Measurements from ENCODE around the gene TRPC4AP.

DNA sequence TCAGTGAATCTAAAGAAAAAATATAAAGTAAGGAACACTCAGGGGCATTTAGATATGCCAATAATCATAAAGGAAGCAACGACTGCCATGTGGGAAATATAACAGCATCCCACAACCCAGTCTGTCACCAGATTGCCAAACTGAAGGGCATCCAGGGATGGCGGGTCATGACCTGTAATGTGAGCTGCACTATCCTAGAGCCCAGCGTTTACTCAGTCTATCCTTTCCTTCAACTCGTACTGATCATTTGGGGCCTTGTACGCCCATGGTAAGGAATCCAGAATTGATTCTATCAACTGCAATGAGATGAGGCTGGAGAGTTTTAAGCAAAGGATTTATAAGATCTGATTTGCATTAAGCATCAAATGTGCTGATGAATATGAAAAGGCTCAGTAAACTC lies 5.3 kb downstream of the TRPC4AP start:
- TF ChIP-seq ZNF274 (IDR thresholded peaks at IDR 0.05; ENCODE audit: low read depth, low read length) (no peak), YY1 (IDR thresholded peaks at IDR 0.05; ENCODE audit: insufficient read depth, insufficient read length) (no peak), SUZ12 (IDR thresholded peaks at IDR 0.05; ENCODE audit: extremely low read depth, insufficient read depth, insufficient read length) (no peak)

All from NT2/D1 (cell line).